ENCODE measurements around the gene RIMS4. TPM values are rescaled to one million over a fixed set of nuclear protein-coding genes. Genes with fewer than 3 reads are reported as not detected.

Gene RIMS4
- total RNA-seq, 2 donors from 2014 or later = 0.64 to 0.74 TPM

DNA sequence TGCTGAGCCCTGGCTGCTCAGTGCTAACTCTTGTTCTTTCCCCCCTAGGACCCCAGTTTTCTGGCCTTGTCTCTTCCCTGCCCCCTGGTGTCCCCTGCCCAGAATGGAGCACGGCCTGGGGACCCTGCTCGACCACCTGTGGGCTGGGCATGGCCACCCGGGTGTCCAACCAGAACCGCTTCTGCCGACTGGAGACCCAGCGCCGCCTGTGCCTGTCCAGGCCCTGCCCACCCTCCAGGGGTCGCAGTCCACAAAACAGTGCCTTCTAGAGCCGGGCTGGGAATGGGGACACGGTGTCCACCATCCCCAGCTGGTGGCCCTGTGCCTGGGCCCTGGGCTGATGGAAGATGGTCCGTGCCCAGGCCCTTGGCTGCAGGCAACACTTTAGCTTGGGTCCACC lies 83.3 kb downstream of the RIMS4 start:
- Histone ChIP-seq H3K4me1 (no peaks in the 10 kb centered on the region), H3K36me3 (no peaks in the 10 kb centered on the region), H3K27ac (no peak overlapping the region), H3K4me3 (no peak overlapping the region), H3K9ac (ENCODE audit: low read depth in 2 of 2, low read length in 2 of 2) (no peak overlapping the region), H3K27me3 (no peaks in the 10 kb centered on the region), H3K9me3 (no peaks in the 10 kb centered on the region)
- TF ChIP-seq CTCF (IDR thresholded peaks at IDR 0.05) = no peak
- intact Hi-C loops (cut with DNase I) = no loop called here
- no peak for DNase-seq

- no peaks in the 10 kb centered on the region for H3K27me3 ChIP-seq
Observed at GRCh38 chr20:44725837-44726236, 84.5 kb downstream of the RIMS4 start.

GRCh38 chr20:44724423-44725091 lies 85.8 kb downstream of the RIMS4 start:
- no peak overlapping the region for H3K27ac ChIP-seq
- no peak overlapping the region for H3K4me3 ChIP-seq
- H3K27me3 ChIP-seq = no peaks in the 10 kb centered on the region
- intact Hi-C loops (cut with DNase I) = no loop called here
- no peaks in the 10 kb centered on the region for H3K4me1 ChIP-seq
- no peaks in the 10 kb centered on the region for H3K36me3 ChIP-seq
- TF ChIP-seq CTCF (IDR thresholded peaks at IDR 0.05) = no peak
- no peaks in the 10 kb centered on the region for H3K9me3 ChIP-seq
- no peak for DNase-seq
- H3K9ac ChIP-seq (ENCODE audit: low read depth in 2 of 2, low read length in 2 of 2) = no peak overlapping the region

More at GRCh38 chr20:44725837-44726236, 84.5 kb downstream of the RIMS4 start:
- TF ChIP-seq CTCF (IDR thresholded peaks at IDR 0.05) = no peak
- intact Hi-C loops (cut with DNase I) = no loop called here
- no peak overlapping the region for H3K27ac ChIP-seq
- no peak overlapping the region for H3K9ac ChIP-seq (ENCODE audit: low read depth in 2 of 2, low read length in 2 of 2)
- H3K4me3 ChIP-seq = no peak overlapping the region
- H3K36me3 ChIP-seq = no peaks in the 10 kb centered on the region
- no peaks in the 10 kb centered on the region for H3K4me1 ChIP-seq
- no peaks in the 10 kb centered on the region for H3K9me3 ChIP-seq
- no peak for DNase-seq

- no peaks in the 10 kb centered on the region for H3K4me1 ChIP-seq
- H3K27ac ChIP-seq = no peak overlapping the region
- H3K9ac ChIP-seq (ENCODE audit: low read depth in 2 of 2, low read length in 2 of 2) = no peak overlapping the region
- DNase-seq = no peak
- H3K36me3 ChIP-seq = no peaks in the 10 kb centered on the region
- no peak for TF ChIP-seq CTCF (IDR thresholded peaks at IDR 0.05)
- no peaks in the 10 kb centered on the region for H3K9me3 ChIP-seq
- intact Hi-C loops (cut with DNase I) = no loop called here
- H3K4me3 ChIP-seq = no peak overlapping the region
- no peaks in the 10 kb centered on the region for H3K27me3 ChIP-seq
Observed at GRCh38 chr20:44723798-44724362, 86.5 kb downstream of the RIMS4 start.

DNA sequence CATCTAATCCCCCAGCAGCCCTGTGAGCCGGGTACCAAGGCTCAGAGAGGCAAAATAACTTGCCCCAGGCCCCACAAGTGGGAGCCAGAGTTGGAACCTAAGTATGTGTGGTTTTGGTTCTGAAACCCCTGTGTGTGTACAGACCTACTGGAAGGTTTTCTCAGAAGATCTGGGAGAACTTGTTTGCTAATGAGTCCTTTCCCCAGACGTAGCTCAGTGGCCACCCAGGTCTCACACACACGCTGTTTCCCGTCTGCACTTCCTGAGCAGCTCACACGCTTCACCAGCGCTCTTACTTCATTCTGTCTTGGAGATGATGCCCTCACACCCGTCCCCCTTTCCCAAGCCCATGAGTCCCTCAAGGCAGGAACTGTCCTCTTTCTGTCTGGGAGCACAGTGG lies 87.0 kb downstream of the RIMS4 start:
- H3K9ac ChIP-seq (ENCODE audit: low read depth in 2 of 2, low read length in 2 of 2) = no peak overlapping the region
- no peaks in the 10 kb centered on the region for H3K4me1 ChIP-seq
- H3K36me3 ChIP-seq = no peaks in the 10 kb centered on the region
- TF ChIP-seq CTCF (IDR thresholded peaks at IDR 0.05) = no peak
- H3K27me3 ChIP-seq = no peaks in the 10 kb centered on the region
- intact Hi-C loops (cut with DNase I) = no loop called here
- DNase-seq = no peak
- no peak overlapping the region for H3K27ac ChIP-seq
- no peaks in the 10 kb centered on the region for H3K9me3 ChIP-seq
- no peak overlapping the region for H3K4me3 ChIP-seq

Measured in colonic mucosa (tissue), 4 donors.